Esophagus squamous epithelium (tissue), 5 donors: ENCODE measurements around the gene ZNF343. TPM values are rescaled to one million over a fixed set of nuclear protein-coding genes. Genes with fewer than 3 reads are reported as not detected.
"Not testable (repeated sequence)": the region's sequence is repeated elsewhere in the genome, so short reads cannot be mapped to it uniquely, and the experiment has no call there.

Experiments used
- DNase-seq: peaks from one replicate; lab custom pipeline; 2025; lab: John Stamatoyannopoulos, UW
- H3K27ac ChIP-seq, 4 donors: fragments of 200-600 bp; sonication (generic); one replicate each; pipeline ENCODE4 v1.5.1; 2016 to 2019; ENCODE audit warnings: mild to moderate bottlenecking in 1 of 4
- H3K27me3 ChIP-seq, 4 donors: fragments of 200-600 bp; sonication (generic); 1 replicate in 3 of 4; 2 replicates in 1 of 4; pipeline versions ENCODE4 v1.5.1 to v1.6.0; 2017 to 2021; ENCODE audit warnings: antibody characterized with exemption in 1 of 4
- H3K36me3 ChIP-seq, 3 donors: fragments of 200-600 bp; sonication (generic); one replicate each; pipeline ENCODE4 v1.5.1; 2016 to 2019
- H3K4me1 ChIP-seq, 3 donors: fragments of 200-600 bp; sonication (generic); one replicate each; pipeline ENCODE4 v1.5.1; 2017 to 2019
- H3K4me3 ChIP-seq, 4 donors: fragments of 200-600 bp; sonication (generic); 1 replicate in 3 of 4; 2 replicates in 1 of 4; pipeline ENCODE4 v1.5.1; 2016 to 2019; ENCODE audit warnings: mild to moderate bottlenecking in 2 of 4, moderate library complexity in 1 of 4
- H3K9me3 ChIP-seq, 3 donors: fragments of 200-600 bp; sonication (generic); one replicate each; pipeline ENCODE4 v1.5.1; 2016 to 2019
- CTCF ChIP-seq, 6 experiments: fragments of 450-650 bp in 4 of 6; fragments of 200-600 bp in 2 of 6; sonication (generic) in 2 of 6; IDR thresholded peaks; one replicate each; pipeline ENCODE4 v1.5.1; 2016 to 2019; ENCODE audit warnings: antibody characterized with exemption in 6 of 6, mild to moderate bottlenecking in 4 of 6, moderate library complexity in 4 of 6
- POLR2A ChIP-seq, 4 donors: fragments of 450-650 bp; IDR thresholded peaks; one replicate each; pipeline ENCODE4 v1.6.1; 2017; ENCODE audit warnings: antibody characterized with exemption in 4 of 4, mild to moderate bottlenecking in 4 of 4, moderate library complexity in 3 of 4
- WGBS, 2 donors: methylation state at CpG; one replicate each; pipeline ENCODE4 v1.1.5; 2018; 5-methylcytosine and 5-hydroxymethylcytosine counted together
- intact Hi-C: fragments of 100-400 bp; cut with DNase I; formaldehyde crosslinking; loops from one replicate; pipeline ENCODE4 v1.15.0; 2022
- total RNA-seq, 4 donors: library from RNA; depleted of rRNA; stranded (reverse); fragments of >200 nt; gene quantifications; one replicate each; pipeline ENCODE4 v1.1.0, GENCODE V29; 2016
- donor health status: DM: yes; HTN: yes; CAD: no.

Gene ZNF343
- total RNA-seq, 4 donors from 2014 or later = 4.9 to 13.2 (median 5.4) TPM

- no peak overlapping the region for H3K27ac ChIP-seq
- no peak for TF ChIP-seq CTCF (IDR thresholded peaks at IDR 0.05)
- no peak for TF ChIP-seq POLR2A (IDR thresholded peaks at IDR 0.05)
- no peak for DNase-seq
- no peaks in the 10 kb centered on the region for H3K9me3 ChIP-seq
- intact Hi-C loops = no loop called here
- H3K4me1 ChIP-seq = no peaks in the 10 kb centered on the region
- peaks cover 0 to 4% (median 0%) of the 10 kb centered on the region in 4 donors for H3K27me3 ChIP-seq
- 76 to 85% methylated on average over 1 of the region's 1 CpG for WGBS, 2 donors
- H3K36me3 ChIP-seq = no peaks in the 10 kb centered on the region
- H3K4me3 ChIP-seq = no peak overlapping the region
Measured at GRCh38 chr20:2515203-2515602, 6.5 kb upstream of the ZNF343 start.

GRCh38 chr20:2509794-2510193 lies 1.1 kb upstream of the ZNF343 start:
- H3K27ac ChIP-seq = no peak overlapping the region

GRCh38 chr20:2509468-2509781 lies 710 bp upstream of the ZNF343 start:
- intact Hi-C loops = no loop called here
- no peak for DNase-seq
- peak overlapping the region; percentile 56 to 83 (median 74) for H3K4me3 ChIP-seq
- WGBS, 2 donors = 61 to 71% methylated on average over 6 to 8 of the region's 9 CpGs
- no peak for TF ChIP-seq POLR2A (IDR thresholded peaks at IDR 0.05)
- TF ChIP-seq CTCF (IDR thresholded peaks at IDR 0.05) = no peak
- no peaks in the 10 kb centered on the region for H3K9me3 ChIP-seq
- H3K27me3 ChIP-seq = no peaks in the 10 kb centered on the region
- H3K27ac ChIP-seq = peak overlapping the region; percentile 85 to 93 (median 88)
- H3K4me1 ChIP-seq = peaks cover 5 to 21% (median 15%) of the 10 kb centered on the region in 3 donors
- no peaks in the 10 kb centered on the region for H3K36me3 ChIP-seq

More at GRCh38 chr20:2509794-2510193, 1.1 kb upstream of the ZNF343 start:
- Histone ChIP-seq H3K4me3 (peak overlapping the region in 2 of 4 donors; percentile 77 to 83), H3K9me3 (no peaks in the 10 kb centered on the region), H3K4me1 (peaks cover 5 to 21% (median 15%) of the 10 kb centered on the region in 3 donors), H3K27me3 (no peaks in the 10 kb centered on the region), H3K36me3 (no peaks in the 10 kb centered on the region)
- no peak for DNase-seq
- no peak for TF ChIP-seq POLR2A (IDR thresholded peaks at IDR 0.05)
- intact Hi-C loops = no loop called here
- WGBS, 2 donors = 74 to 87% methylated on average over 3 of the region's 3 CpGs

- no peak for TF ChIP-seq POLR2A (IDR thresholded peaks at IDR 0.05)
- TF ChIP-seq CTCF (IDR thresholded peaks at IDR 0.05) = no peak
- Histone ChIP-seq H3K4me1 (peaks cover 5 to 21% (median 15%) of the 10 kb centered on the region in 3 donors), H3K27ac (peak overlapping the region; percentile 85 to 93 (median 88)), H3K27me3 (no peaks in the 10 kb centered on the region), H3K9me3 (no peaks in the 10 kb centered on the region), H3K4me3 (peak overlapping the region; percentile 56 to 83 (median 74)), H3K36me3 (no peaks in the 10 kb centered on the region)
- intact Hi-C loops = no loop called here
- no peak for DNase-seq
- 11 to 17% methylated on average over 8 to 10 of the region's 22 CpGs for WGBS, 2 donors
Measured at GRCh38 chr20:2507875-2508630, 662 bp downstream of the ZNF343 start.

- WGBS, 2 donors = 66 to 85% methylated on average over 5 of the region's 5 CpGs
- no peaks in the 10 kb centered on the region for H3K9me3 ChIP-seq
- H3K27ac ChIP-seq = peak overlapping the region in 3 of 4 donors; percentile 85 to 89 (median 87)
- no peak for DNase-seq
- H3K4me3 ChIP-seq = peak overlapping the region in 3 of 4 donors; percentile 72 to 83 (median 77)
- H3K4me1 ChIP-seq = peaks cover 5 to 21% (median 15%) of the 10 kb centered on the region in 3 donors
- intact Hi-C loops = no loop called here
- H3K27me3 ChIP-seq = no peaks in the 10 kb centered on the region
- no peak for TF ChIP-seq POLR2A (IDR thresholded peaks at IDR 0.05)
- no peak for TF ChIP-seq CTCF (IDR thresholded peaks at IDR 0.05)
- no peaks in the 10 kb centered on the region for H3K36me3 ChIP-seq
Measured at GRCh38 chr20:2507464-2507863, 1.3 kb downstream of the ZNF343 start.

GRCh38 chr20:2506426-2506825 lies 2.3 kb downstream of the ZNF343 start:
- H3K4me1 ChIP-seq = peaks cover 5 to 21% (median 15%) of the 10 kb centered on the region in 3 donors

GRCh38 chr20:2504803-2505202 lies 3.9 kb downstream of the ZNF343 start:
- DNase-seq, H3K9me3 ChIP-seq, H3K27ac ChIP-seq, H3K4me3 ChIP-seq, intact Hi-C loops, H3K27me3 ChIP-seq: not testable (repeated sequence)
- 60 to 81% methylated on average over 2 of the region's 2 CpGs for WGBS, 2 donors
- peaks cover 5 to 20% (median 15%) of the 10 kb centered on the region in 3 donors for H3K4me1 ChIP-seq
- H3K36me3 ChIP-seq = peaks cover 0 to 18% (median 0%) of the 10 kb centered on the region in 3 donors

More at GRCh38 chr20:2506426-2506825, 2.3 kb downstream of the ZNF343 start:
- H3K27me3 ChIP-seq, H3K9me3 ChIP-seq, H3K4me3 ChIP-seq, H3K27ac ChIP-seq, DNase-seq, intact Hi-C loops, H3K36me3 ChIP-seq: not testable (repeated sequence)
- WGBS, 2 donors = 94 to 97% methylated on average over 2 to 3 of the region's 5 CpGs

GRCh38 chr20:2502808-2503384 lies 5.8 kb downstream of the ZNF343 start:
- H3K9me3 ChIP-seq, H3K4me1 ChIP-seq, H3K27me3 ChIP-seq, intact Hi-C loops, H3K4me3 ChIP-seq, DNase-seq, H3K27ac ChIP-seq: not testable (repeated sequence)
- 85 to 90% methylated on average over 2 of the region's 2 CpGs for WGBS, 2 donors
- H3K36me3 ChIP-seq = peaks cover 0 to 36% (median 3%) of the 10 kb centered on the region in 3 donors
